A549 (cell line): ENCODE results near the gene ARL4D.

Experiments used
- BHLHE40 ChIP-seq: IDR thresholded peaks from 2 replicates; pipeline ENCODE4 v1.6.1; 2012; ENCODE audit warnings: low read depth, low read length, inconsistent platforms
- CTCF ChIP-seq: fragments of >200 bp; sonication (Bioruptor Twin); formaldehyde crosslinking; IDR thresholded peaks from 3 replicates; pipeline ENCODE4 v1.5.1; 2016
- POLR2A ChIP-seq: IDR thresholded peaks from 2 replicates; pipeline ENCODE4 v1.6.1; 2012; ENCODE audit warnings: mild to moderate bottlenecking, low read length
- REST ChIP-seq: fragments of 200-600 bp; sonication (generic); IDR thresholded peaks from 2 replicates; pipeline ENCODE4 v1.6.1; 2016; ENCODE audit warnings: antibody characterized with exemption, mild to moderate bottlenecking, moderate library complexity
- RFX5 ChIP-seq: fragments of 450-650 bp; IDR thresholded peaks from 2 replicates; pipeline ENCODE4 v1.7.1; 2014; ENCODE audit warnings: antibody characterized with exemption, mild to moderate bottlenecking, moderate library complexity
- TF ChIP-seq, protein P1 (sequence below): fragments of 450-650 bp; IDR thresholded peaks from 2 replicates; pipeline ENCODE4 v1.6.1; 2014; ENCODE audit warnings: antibody characterized with exemption
- TF ChIP-seq, protein P2 (sequence below): IDR thresholded peaks from 2 replicates; pipeline ENCODE4 v1.6.1; 2012; ENCODE audit warnings: low read depth, borderline replicate concordance

DNA sequence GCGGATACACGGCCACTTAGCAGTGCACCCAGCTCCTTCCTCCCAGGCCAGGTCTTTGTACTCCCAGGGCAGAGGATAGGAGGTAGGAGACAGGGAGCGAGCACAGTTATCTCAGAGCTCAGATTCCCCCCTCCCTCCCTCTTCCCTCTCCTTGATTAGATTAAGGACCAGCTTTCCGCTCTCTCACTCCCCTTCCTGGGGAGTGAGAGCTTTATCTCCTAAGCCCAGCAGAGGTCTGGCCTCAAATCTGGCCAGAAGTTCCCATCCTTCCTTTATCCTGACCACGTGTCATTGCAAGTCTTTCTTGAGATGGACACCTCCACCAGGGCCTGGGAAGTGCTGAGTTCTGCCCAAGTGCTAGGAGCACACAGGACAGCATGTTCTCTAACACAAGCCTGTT lies 5.1 kb downstream of the ARL4D start:
- TF ChIP-seq, protein P1, sequence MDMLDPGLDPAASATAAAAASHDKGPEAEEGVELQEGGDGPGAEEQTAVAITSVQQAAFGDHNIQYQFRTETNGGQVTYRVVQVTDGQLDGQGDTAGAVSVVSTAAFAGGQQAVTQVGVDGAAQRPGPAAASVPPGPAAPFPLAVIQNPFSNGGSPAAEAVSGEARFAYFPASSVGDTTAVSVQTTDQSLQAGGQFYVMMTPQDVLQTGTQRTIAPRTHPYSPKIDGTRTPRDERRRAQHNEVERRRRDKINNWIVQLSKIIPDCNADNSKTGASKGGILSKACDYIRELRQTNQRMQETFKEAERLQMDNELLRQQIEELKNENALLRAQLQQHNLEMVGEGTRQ = no peak
- TF ChIP-seq BHLHE40 (no peak), POLR2A (no peak), CTCF (no peak), RFX5 (no peak), REST (no peak)
- TF ChIP-seq, protein P2, sequence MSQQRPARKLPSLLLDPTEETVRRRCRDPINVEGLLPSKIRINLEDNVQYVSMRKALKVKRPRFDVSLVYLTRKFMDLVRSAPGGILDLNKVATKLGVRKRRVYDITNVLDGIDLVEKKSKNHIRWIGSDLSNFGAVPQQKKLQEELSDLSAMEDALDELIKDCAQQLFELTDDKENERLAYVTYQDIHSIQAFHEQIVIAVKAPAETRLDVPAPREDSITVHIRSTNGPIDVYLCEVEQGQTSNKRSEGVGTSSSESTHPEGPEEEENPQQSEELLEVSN = no peak
